ENCODE results near the gene MGLL. TPM values are rescaled to one million over a fixed set of nuclear protein-coding genes. Genes with fewer than 3 reads are reported as not detected.

MGLL gene
- total and polyA plus RNA-seq, 9 of the 15 experiments (the other 6 are each of a cell fraction or from before 2014, with no cell fraction given), result 0.12 to 0.32 (median 0.18) TPM; not detected in 6

DNA sequence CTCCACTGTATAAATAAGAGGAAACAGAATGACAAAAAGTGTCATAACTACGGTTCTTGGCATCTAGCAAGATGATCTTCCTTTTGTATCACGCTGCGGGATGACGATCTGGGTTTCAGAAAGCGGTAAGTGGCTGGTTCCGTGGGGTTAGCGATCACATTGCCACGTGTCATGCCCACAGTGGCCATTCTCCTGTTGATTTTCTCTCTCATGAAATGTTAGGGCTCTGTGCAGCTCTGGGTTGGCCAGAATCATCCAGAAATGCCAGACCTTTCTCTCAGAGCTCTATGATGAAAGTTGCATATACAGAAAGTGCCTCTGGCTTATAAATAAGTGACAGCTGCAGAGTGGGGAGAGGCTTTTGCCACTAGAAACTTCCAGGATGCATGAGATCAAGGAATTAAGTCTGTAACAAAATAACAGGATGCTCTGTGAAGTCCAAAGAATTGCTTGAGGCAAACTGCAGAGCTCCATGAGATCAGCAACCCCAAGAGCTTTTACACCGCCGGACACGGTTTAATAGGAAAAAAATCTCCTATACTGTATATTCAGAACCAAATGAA lies 78.0 kb downstream of the MGLL start (continued):
- TF ChIP-seq ZBTB40 (IDR thresholded peaks at IDR 0.05) (no peak), ZBTB40 (CRISPR knock-in tag; IDR thresholded peaks at IDR 0.05) (no peak), CBX8 (IDR thresholded peaks at IDR 0.05; ENCODE audit: borderline replicate concordance, extremely low read depth, low read depth, low read length, poor library complexity, severe bottlenecking) (no peak), BACH1 (tag; IDR thresholded peaks at IDR 0.05) (no peak), RAD51 (IDR thresholded peaks at IDR 0.05; ENCODE audit: borderline replicate concordance, low read depth) (no peak), TRIM25 (IDR thresholded peaks at IDR 0.05; ENCODE audit: borderline replicate concordance) (no peak), NR2C2 (CRISPR knock-in tag; IDR thresholded peaks at IDR 0.05) (no peak), NR2C2 (tag; IDR thresholded peaks at IDR 0.05) (no peak), CBX2 (IDR thresholded peaks at IDR 0.05; ENCODE audit: insufficient read depth, low read length, poor library complexity, severe bottlenecking) (no peak)
- TF ChIP-seq, protein P1, sequence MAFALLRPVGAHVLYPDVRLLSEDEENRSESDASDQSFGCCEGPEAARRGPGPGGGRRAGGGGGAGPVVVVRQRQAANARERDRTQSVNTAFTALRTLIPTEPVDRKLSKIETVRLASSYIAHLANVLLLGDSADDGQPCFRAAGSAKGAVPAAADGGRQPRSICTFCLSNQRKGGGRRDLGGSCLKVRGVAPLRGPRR (CRISPR knock-in tag; IDR thresholded peaks at IDR 0.05), result no peak
